Stomach (tissue), 9 donors: ENCODE data around the gene NFIC. TPM values are rescaled to one million over a fixed set of nuclear protein-coding genes. Genes with fewer than 3 reads are reported as not detected.
A peak's percentile ranks its signal among the peaks of the same experiment; 100 is the strongest.

ENCODE experiments used
- DNase-seq, 2 donors: peaks; one replicate each; pipeline versions ENCODE4 v3.0.0 to v3.0.0-alpha.2; 2013 to 2019
- H3K27ac ChIP-seq, 5 donors: fragments of 200-600 bp in 4 of 5; sonication (generic) in 4 of 5; one replicate each; pipeline ENCODE4 v1.5.1; 2013 to 2019; ENCODE audit warnings: mild to moderate bottlenecking in 1 of 5, moderate library complexity in 1 of 5
- H3K27me3 ChIP-seq, 3 donors: fragments of 200-600 bp; sonication (generic); one replicate each; pipeline ENCODE4 v1.5.1; 2017 to 2019; ENCODE audit warnings: mixed run types in 1 of 3
- H3K36me3 ChIP-seq, 4 donors: fragments of 200-600 bp; sonication (generic); 1 replicate in 3 of 4; 2 replicates in 1 of 4; pipeline ENCODE4 v1.5.1; 2016 to 2019
- H3K4me1 ChIP-seq, 4 donors: fragments of 200-600 bp; sonication (generic); one replicate each; pipeline ENCODE4 v1.5.1; 2016 to 2019
- H3K4me3 ChIP-seq, 4 donors: fragments of 200-600 bp; sonication (generic) in 3 of 4; one replicate each; pipeline ENCODE4 v1.5.1; 2016 to 2019; ENCODE audit warnings: mild to moderate bottlenecking in 1 of 4
- H3K9me3 ChIP-seq, 4 donors: fragments of 200-600 bp; sonication (generic); one replicate each; pipeline ENCODE4 v1.5.1; 2016 to 2019
- EP300 ChIP-seq: sonication (generic); formaldehyde crosslinking; IDR thresholded peaks from one replicate; pipeline ENCODE4 v1.6.1; 2017; ENCODE audit warnings: antibody characterized with exemption
- POLR2A ChIP-seq, 4 donors: fragments of 450-650 bp; IDR thresholded peaks; one replicate each; pipeline ENCODE4 v1.6.1; 2016; ENCODE audit warnings: antibody characterized with exemption in 4 of 4, control low read depth in 2 of 4, mild to moderate bottlenecking in 1 of 4, moderate library complexity in 1 of 4
- POLR2AphosphoS5 ChIP-seq, 3 donors: sonication (generic); formaldehyde crosslinking; IDR thresholded peaks; one replicate each; pipeline ENCODE4 v1.6.1; 2016; ENCODE audit warnings: antibody characterized with exemption in 3 of 3
- WGBS, 5 donors: extraction: QIAGEN DNeasy Blood & Tissue Kit in 3 of 5; methylation state at CpG; one replicate each; pipeline versions ENCODE4 v1.1.5 to v1.1.7; 2013 to 2018; 5-methylcytosine and 5-hydroxymethylcytosine counted together
- intact Hi-C: fragments of 100-400 bp; cut with DNase I; formaldehyde crosslinking; loops from one replicate; pipeline ENCODE4 v1.15.1; 2023; ENCODE audit warnings: low total_unique reads
- polyA plus RNA-seq, 3 donors: library from polyadenylated mRNA; stranded (reverse); fragments of 200-250 nt; gene quantifications; one replicate each; pipeline ENCODE4 v1.2.3, GENCODE V29; 2013
- total RNA-seq, 5 donors: library from RNA; depleted of rRNA; stranded (reverse); fragments of >200 nt; gene quantifications; one replicate each; pipeline versions ENCODE4 v1.1.0 to v1.2.3, GENCODE V29; 2014 to 2016
- TF ChIP-seq, protein P1 (sequence below), 7 experiments: fragments of 450-650 bp in 4 of 7; fragments of 200-600 bp in 3 of 7; sonication (generic) in 3 of 7; IDR thresholded peaks; one replicate each; pipeline ENCODE4 v1.5.1; 2016 to 2019; ENCODE audit warnings: antibody characterized with exemption in 7 of 7, control low read depth in 2 of 7, mild to moderate bottlenecking in 1 of 7
- donor health status: healthy with polysubstance abuse.
- donor health status: Bipolar disorder and iron deficiency.
- donor health status: healthy.

NFIC gene
- total and polyA plus RNA-seq, 8 donors = 16.7 to 251 (median 47.8) TPM

DNA sequence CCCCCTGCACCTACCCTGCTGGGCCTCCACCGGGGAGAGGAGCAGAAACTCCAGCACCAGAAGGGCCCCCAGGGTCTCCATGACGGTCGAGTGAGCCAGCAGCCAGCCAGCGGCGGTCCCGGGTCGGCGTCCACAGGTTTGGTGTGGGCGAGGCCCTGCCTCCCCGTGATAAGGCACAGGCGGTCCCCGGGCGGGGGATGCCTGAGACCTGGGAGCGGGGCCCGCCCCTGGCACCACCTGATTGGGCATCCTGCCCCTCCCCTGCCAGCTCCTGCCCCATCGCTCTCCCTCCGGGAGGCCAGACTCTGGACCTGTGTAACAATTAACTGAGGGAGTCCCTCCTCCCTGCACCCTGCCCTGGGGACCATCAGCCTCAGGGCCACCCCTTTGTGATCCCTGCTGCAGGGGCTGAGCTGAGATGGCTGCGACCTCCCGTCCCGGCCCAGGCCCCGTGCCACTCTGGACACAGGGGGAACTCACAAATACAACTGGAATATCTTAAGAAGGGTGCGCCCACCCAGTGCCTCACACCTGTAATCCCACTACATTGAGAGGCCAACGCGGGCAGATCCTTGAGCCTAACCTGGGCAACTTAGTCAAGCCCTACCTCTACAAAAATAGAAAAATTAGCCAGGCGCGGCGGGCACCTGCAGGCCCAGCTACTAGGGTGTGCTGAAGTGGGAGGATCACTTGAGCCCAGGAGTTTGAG, 114.2 kb downstream of the NFIC start, which contains the start of gene SMIM24:
Gene SMIM24 (minus strand): TSS at position 143 of the 709 bp plus-strand sequence. CDS start 62 bp downstream, at position 81.
- Histone ChIP-seq H3K4me3 (peak within 1 kb of the TSS; percentile 32 to 40 (median 38)), H3K9me3 (no peaks in the 10 kb centered on the region), H3K36me3 (peaks cover 0 to 7% (median 0%) of the 10 kb centered on the region in 4 donors), H3K4me1 (peaks cover 7 to 52% (median 38%) of the 10 kb centered on the region in 4 donors), H3K27me3 (peaks cover 0 to 71% (median 11%) of the 10 kb centered on the region in 3 donors), H3K27ac (peak within 1 kb of the TSS; percentile 45 to 89 (median 83))
- DNase-seq = peak; percentile 88 to 89
- intact Hi-C loops = no loop called here
- WGBS, 5 donors = 24 to 47% (median 31%) methylated on average over 9 to 27 of the region's 27 CpGs
- TF ChIP-seq, protein P1, sequence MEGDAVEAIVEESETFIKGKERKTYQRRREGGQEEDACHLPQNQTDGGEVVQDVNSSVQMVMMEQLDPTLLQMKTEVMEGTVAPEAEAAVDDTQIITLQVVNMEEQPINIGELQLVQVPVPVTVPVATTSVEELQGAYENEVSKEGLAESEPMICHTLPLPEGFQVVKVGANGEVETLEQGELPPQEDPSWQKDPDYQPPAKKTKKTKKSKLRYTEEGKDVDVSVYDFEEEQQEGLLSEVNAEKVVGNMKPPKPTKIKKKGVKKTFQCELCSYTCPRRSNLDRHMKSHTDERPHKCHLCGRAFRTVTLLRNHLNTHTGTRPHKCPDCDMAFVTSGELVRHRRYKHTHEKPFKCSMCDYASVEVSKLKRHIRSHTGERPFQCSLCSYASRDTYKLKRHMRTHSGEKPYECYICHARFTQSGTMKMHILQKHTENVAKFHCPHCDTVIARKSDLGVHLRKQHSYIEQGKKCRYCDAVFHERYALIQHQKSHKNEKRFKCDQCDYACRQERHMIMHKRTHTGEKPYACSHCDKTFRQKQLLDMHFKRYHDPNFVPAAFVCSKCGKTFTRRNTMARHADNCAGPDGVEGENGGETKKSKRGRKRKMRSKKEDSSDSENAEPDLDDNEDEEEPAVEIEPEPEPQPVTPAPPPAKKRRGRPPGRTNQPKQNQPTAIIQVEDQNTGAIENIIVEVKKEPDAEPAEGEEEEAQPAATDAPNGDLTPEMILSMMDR (IDR thresholded peaks at IDR 0.05) = no peak
- peak in 2 of 3 donors; percentile 76 to 86 for TF ChIP-seq POLR2AphosphoS5 (IDR thresholded peaks at IDR 0.05)
- TF ChIP-seq POLR2A (IDR thresholded peaks at IDR 0.05) = no peak

DNA sequence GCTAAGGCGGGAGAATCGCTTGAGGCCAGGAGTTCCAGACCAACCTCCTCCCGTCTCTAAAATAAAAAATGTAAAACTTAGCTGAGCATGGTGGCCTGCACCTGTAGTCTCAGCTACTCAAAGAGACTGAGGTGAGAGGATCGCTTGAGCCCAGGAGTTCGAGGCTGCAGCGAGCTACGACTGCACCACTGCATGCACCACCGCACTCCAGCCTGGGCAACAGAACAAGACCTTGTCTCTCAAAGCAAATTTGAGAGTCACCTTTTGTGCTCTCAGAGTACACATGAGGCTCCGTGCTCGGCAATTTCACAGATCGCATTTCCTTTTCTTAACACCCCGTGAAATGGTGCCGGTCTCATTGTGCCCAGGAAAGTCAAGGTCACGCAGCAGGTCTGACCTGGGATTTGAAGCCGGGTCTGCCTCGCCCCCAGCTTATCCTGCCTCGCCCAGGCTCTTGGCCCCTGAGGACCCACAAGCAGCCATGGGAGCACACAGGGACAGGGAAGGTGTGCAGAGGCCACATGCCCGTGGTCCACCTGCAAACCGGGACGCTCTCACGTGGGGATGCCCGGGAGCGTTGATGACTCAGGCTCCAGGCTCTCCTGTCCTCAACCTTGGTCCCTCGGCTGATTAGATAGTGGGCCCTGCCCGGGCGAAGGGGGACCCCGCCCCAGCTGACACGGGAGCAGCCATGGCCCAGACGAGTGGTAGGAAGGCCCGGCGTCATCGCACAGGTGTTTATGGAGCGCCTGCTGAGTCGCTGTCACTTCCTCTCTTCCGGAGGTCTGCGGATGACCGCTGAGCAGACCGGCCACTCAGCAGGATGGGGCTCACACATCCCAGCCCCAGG, 115.1 kb downstream of the NFIC start:
- 47 to 65% (median 58%) methylated on average over 21 to 38 of the region's 38 CpGs for WGBS, 5 donors
- peak; percentile 60 to 75 for DNase-seq
- H3K27ac ChIP-seq = peak overlapping the region; percentile 32 to 89 (median 83)
- intact Hi-C loops = no loop called here
- no peaks in the 10 kb centered on the region for H3K9me3 ChIP-seq
- peaks cover 7 to 52% (median 38%) of the 10 kb centered on the region in 4 donors for H3K4me1 ChIP-seq
- no peaks in the 10 kb centered on the region for H3K36me3 ChIP-seq
- H3K4me3 ChIP-seq = peak overlapping the region in 1 of 4 donors; percentile 46
- H3K27me3 ChIP-seq = peaks cover 0 to 77% (median 11%) of the 10 kb centered on the region in 3 donors
- peak in 2 of 3 donors; percentile 32 to 38 for TF ChIP-seq POLR2AphosphoS5 (IDR thresholded peaks at IDR 0.05)
- no peak for TF ChIP-seq EP300

DNA sequence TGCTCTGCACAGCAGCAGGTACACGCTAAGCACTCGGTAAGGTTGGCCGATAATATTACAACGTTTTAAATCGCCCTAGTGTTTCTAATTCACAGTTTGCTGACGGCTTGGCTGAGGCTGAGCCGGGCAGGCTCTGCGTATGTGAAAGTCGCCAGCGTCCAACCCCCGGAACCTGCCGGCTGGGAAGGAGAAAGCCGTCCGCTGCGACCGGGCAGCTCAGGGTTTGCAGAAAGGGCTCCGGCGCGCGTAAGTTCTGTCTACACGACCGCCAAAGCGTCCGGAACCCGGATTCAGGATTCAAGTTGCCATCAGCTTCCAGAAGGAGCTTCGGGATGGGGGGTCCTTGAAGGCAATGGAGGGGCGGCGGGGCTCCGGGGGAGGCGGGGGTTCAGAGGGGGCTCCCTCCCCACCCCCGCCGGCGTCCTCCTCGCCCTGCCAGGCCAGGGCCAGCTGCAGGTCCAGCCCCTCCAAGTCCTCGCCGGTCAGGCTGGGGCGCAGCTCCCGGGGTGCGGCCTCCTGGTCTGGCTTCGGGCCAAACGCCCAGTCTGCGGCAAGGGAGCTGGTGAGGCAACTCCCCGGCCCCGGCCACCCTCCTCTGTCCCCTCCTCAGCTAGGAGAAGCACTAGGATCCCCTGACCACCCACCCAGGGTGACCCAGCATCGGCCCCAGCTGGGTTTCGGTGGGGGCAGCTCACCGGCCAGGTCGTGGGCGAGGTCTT, 116.3 kb downstream of the NFIC start:
- TF ChIP-seq EP300 = no peak
- no peak for TF ChIP-seq POLR2AphosphoS5 (IDR thresholded peaks at IDR 0.05)
- TF ChIP-seq POLR2A (IDR thresholded peaks at IDR 0.05) = no peak
- TF ChIP-seq, protein P1 (IDR thresholded peaks at IDR 0.05) = no peak
- Histone ChIP-seq H3K4me1 (peaks cover 7 to 52% (median 38%) of the 10 kb centered on the region in 4 donors), H3K27ac (peak overlapping the region; percentile 75 to 89 (median 85)), H3K36me3 (no peaks in the 10 kb centered on the region), H3K9me3 (no peaks in the 10 kb centered on the region), H3K27me3 (peaks cover 0 to 77% (median 11%) of the 10 kb centered on the region in 3 donors), H3K4me3 (peak overlapping the region; percentile 28 to 46 (median 38))
- DNase-seq = peak; percentile 79 to 80
- 33 to 58% (median 55%) methylated on average over 24 to 49 of the region's 49 CpGs for WGBS, 5 donors
- intact Hi-C loops = no loop called here

DNA sequence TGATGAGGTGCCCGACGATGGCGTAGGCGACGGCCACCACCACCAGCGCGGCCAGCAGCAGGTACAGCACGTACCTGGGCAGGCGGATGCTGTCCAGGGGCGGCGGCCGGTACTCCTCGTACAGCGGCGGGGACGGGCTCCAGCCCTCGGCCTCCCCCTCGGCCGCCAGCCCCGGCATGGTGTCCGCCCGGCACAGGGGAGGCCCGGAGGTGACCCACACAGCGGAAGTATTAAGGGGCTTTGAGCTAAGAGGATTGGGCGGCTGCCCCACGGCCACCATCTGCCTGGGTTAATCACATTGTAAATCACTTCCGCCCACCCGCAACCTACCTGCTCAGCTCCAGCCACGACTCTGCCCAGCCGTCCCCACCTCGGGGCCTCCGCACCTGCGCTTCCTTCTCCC, 116.8 kb downstream of the NFIC start, which contains the start of gene SMIM44:
Gene SMIM44 (minus strand): TSS at position 216 of the 403 bp plus-strand sequence. CDS start 38 bp downstream, at position 178.
- Histone ChIP-seq H3K9me3 (no peaks in the 10 kb centered on the region), H3K4me3 (peak within 1 kb of the TSS; percentile 28 to 46 (median 38)), H3K36me3 (no peaks in the 10 kb centered on the region), H3K4me1 (peaks cover 7 to 50% (median 38%) of the 10 kb centered on the region in 4 donors), H3K27me3 (peaks cover 0 to 77% (median 11%) of the 10 kb centered on the region in 3 donors), H3K27ac (peak within 1 kb of the TSS; percentile 75 to 89 (median 85))
- intact Hi-C loops = no loop called here
- WGBS, 5 donors = 27 to 59% (median 30%) methylated on average over 17 to 33 of the region's 33 CpGs
- DNase-seq = peak; percentile 38 to 66
- TF ChIP-seq POLR2AphosphoS5 (IDR thresholded peaks at IDR 0.05) (no peak), POLR2A (IDR thresholded peaks at IDR 0.05) (no peak), EP300 (no peak)
- TF ChIP-seq, protein P1 (IDR thresholded peaks at IDR 0.05) = no peak
